CD4-positive, alpha-beta T cell (primary cell): Measurements from ENCODE around the gene NHS. TPM values are rescaled to one million over a fixed set of nuclear protein-coding genes. Genes with fewer than 3 reads are reported as not detected.

ENCODE experiments used
- ATAC-seq: fragments of 200-7000 bp; cut with Tn5 transposase; one replicate; pipeline ENCODE4 v1.10.0; 2022; ENCODE audit warnings: mild to moderate bottlenecking; ENCODE audit not compliant: poor library complexity
- CTCF ChIA-PET: fragments of 350-600 bp; sonication (Branson Sonifier 250); formaldehyde crosslinking; loops from one replicate; lab custom pipeline; 2021; ENCODE audit warnings: antibody characterized with exemption, inconsistent platforms; lab: Charles Lee
- POLR2A ChIA-PET: fragments of 350-600 bp; sonication (Branson Sonifier 250); formaldehyde crosslinking; loops from one replicate; lab custom pipeline; 2021; ENCODE audit warnings: antibody characterized with exemption, inconsistent platforms; lab: Charles Lee
- DNase-seq, 14 experiments: peaks; one replicate each; pipeline ENCODE4 v3.0.0-alpha.2; 2013 to 2020; ENCODE audit warnings: mixed read lengths in 2 of 14
- H3K27ac ChIP-seq, 2 donors: one replicate each; pipeline versions ENCODE4 v1.5.1 to v1.7.0; 2013; ENCODE audit warnings: low read length in 2 of 2, low read depth in 1 of 2, mild to moderate bottlenecking in 1 of 2
- H3K27me3 ChIP-seq, 2 experiments: 1 replicate in 1 of 2; 2 replicates in 1 of 2; pipeline versions ENCODE4 v1.6.1 to v1.7.0; 2013; ENCODE audit warnings: low read length in 2 of 2, control low read depth in 1 of 2, mild to moderate bottlenecking in 1 of 2, moderate library complexity in 1 of 2; ENCODE audit not compliant: insufficient read depth in 2 of 2, control insufficient read depth in 1 of 2
- H3K36me3 ChIP-seq: one replicate; pipeline ENCODE4 v1.6.1; 2013; ENCODE audit warnings: low read length, control low read depth; ENCODE audit not compliant: insufficient read depth
- H3K4me1 ChIP-seq: one replicate; pipeline ENCODE4 v1.6.1; 2013; ENCODE audit warnings: low read length, control low read depth; ENCODE audit not compliant: insufficient read depth
- H3K4me3 ChIP-seq: one replicate; pipeline ENCODE4 v1.5.1; 2013; ENCODE audit warnings: mild to moderate bottlenecking, low read length, moderate library complexity
- H3K9me3 ChIP-seq, 2 experiments: 1 replicate in 1 of 2; 2 replicates in 1 of 2; pipeline versions ENCODE4 v1.6.1 to v1.7.0; 2013; ENCODE audit warnings: low read length in 2 of 2, mild to moderate bottlenecking in 2 of 2, control low read depth in 1 of 2, moderate library complexity in 1 of 2; ENCODE audit not compliant: control insufficient read depth in 1 of 2, insufficient read depth in 1 of 2
- H3K27ac Mint-ChIP-seq: one replicate; pipeline ENCODE4 v1.8.0; 2020; ENCODE audit warnings: mixed read lengths
- H3K27me3 Mint-ChIP-seq: one replicate; pipeline ENCODE4 v1.8.0; 2021; ENCODE audit warnings: mixed read lengths
- H3K36me3 Mint-ChIP-seq: one replicate; pipeline ENCODE4 v1.8.0; 2021; ENCODE audit warnings: low read depth, mixed read lengths
- H3K4me1 Mint-ChIP-seq: one replicate; pipeline ENCODE4 v1.8.0; 2021; ENCODE audit warnings: low read depth, mixed read lengths
- H3K4me3 Mint-ChIP-seq: one replicate; pipeline ENCODE4 v1.8.0; 2020; ENCODE audit warnings: mild to moderate bottlenecking, mixed read lengths
- H3K9me3 Mint-ChIP-seq: one replicate; pipeline ENCODE4 v1.8.0; 2020; ENCODE audit warnings: mixed read lengths
- CTCF ChIP-seq: fragments of 200-600 bp; IDR thresholded peaks from one replicate; pipeline ENCODE4 v1.8.0; 2022; ENCODE audit warnings: antibody characterized with exemption, mild to moderate bottlenecking
- intact Hi-C, 2 experiments: fragments of 100-400 bp; cut with DNase I in 1 of 2; cut with micrococcal nuclease in 1 of 2; formaldehyde crosslinking; loops; one replicate each; pipeline versions ENCODE4 v1.15.1 to v1.9.0; 2023 to 2025; cut with DNase I, micrococcal nuclease
- total RNA-seq, 174 experiments: library from RNA in 2 of 174; stranded (reverse) in 2 of 174; gene quantifications; one replicate each; pipeline ENCODE4 v1.2.3 and lab custom pipeline; 2021 to 2026

Gene NHS
- total RNA-seq, 2 experiments from 2014 or later, result 0.36 to 0.53 TPM

- no peak overlapping the region for H3K4me3 Mint-ChIP-seq
- H3K27me3 Mint-ChIP-seq, result peaks cover 20% of the 10 kb centered on the region
- no peaks in the 10 kb centered on the region for H3K36me3 Mint-ChIP-seq
- no peaks in the 10 kb centered on the region for H3K36me3 ChIP-seq
- H3K9me3 ChIP-seq, result no peaks in the 10 kb centered on the region
- H3K27ac ChIP-seq, result no peak overlapping the region
- H3K27ac Mint-ChIP-seq, result no peak overlapping the region
- H3K27me3 ChIP-seq, result no peaks in the 10 kb centered on the region
- H3K4me1 ChIP-seq, result no peaks in the 10 kb centered on the region
- ATAC-seq (no peak), DNase-seq (no peak)
- POLR2A ChIA-PET, result no interaction called here
- intact Hi-C loops, result no loop called here
- no peak for TF ChIP-seq CTCF
- H3K9me3 Mint-ChIP-seq, result no peaks in the 10 kb centered on the region
- no peak overlapping the region for H3K4me3 ChIP-seq
- CTCF ChIA-PET, result no interaction called here
- H3K4me1 Mint-ChIP-seq, result no peaks in the 10 kb centered on the region
Observed at GRCh38 chrX:17579026-17579425, 204.0 kb downstream of the NHS start.

- Mint-ChIP-seq H3K4me1 (no peaks in the 10 kb centered on the region), H3K36me3 (no peaks in the 10 kb centered on the region), H3K27ac (no peak overlapping the region), H3K27me3 (peaks cover 15% of the 10 kb centered on the region), H3K4me3 (no peak overlapping the region), H3K9me3 (no peaks in the 10 kb centered on the region)
- DNase-seq (no peak), ATAC-seq (no peak)
- H3K36me3 ChIP-seq, result no peaks in the 10 kb centered on the region
- H3K27me3 ChIP-seq, result no peaks in the 10 kb centered on the region
- intact Hi-C loops, result no loop called here
- H3K9me3 ChIP-seq, result no peaks in the 10 kb centered on the region
- ChIA-PET POLR2A (no interaction called here), CTCF (no interaction called here)
- H3K27ac ChIP-seq, result no peak overlapping the region
- no peaks in the 10 kb centered on the region for H3K4me1 ChIP-seq
- TF ChIP-seq CTCF, result no peak
- H3K4me3 ChIP-seq, result no peak overlapping the region
Observed at GRCh38 chrX:17580539-17581152, 205.6 kb downstream of the NHS start.

- intact Hi-C loops, result no loop called here
- no peak for ATAC-seq
- no peaks in the 10 kb centered on the region for H3K4me1 Mint-ChIP-seq
Observed at GRCh38 chrX:17581641-17582040, 206.6 kb downstream of the NHS start.

More at GRCh38 chrX:17581641-17582040, 206.6 kb downstream of the NHS start:
- H3K4me1 ChIP-seq, result no peaks in the 10 kb centered on the region
- ChIA-PET POLR2A (no interaction called here), CTCF (no interaction called here)
- no peak for TF ChIP-seq CTCF
- DNase-seq, result no peak
- no peak overlapping the region for H3K4me3 ChIP-seq
- H3K4me3 Mint-ChIP-seq, result no peak overlapping the region
- no peaks in the 10 kb centered on the region for H3K36me3 Mint-ChIP-seq
- peaks cover 8% of the 10 kb centered on the region for H3K27me3 Mint-ChIP-seq
- H3K9me3 ChIP-seq, result no peaks in the 10 kb centered on the region
- no peak overlapping the region for H3K27ac ChIP-seq
- no peaks in the 10 kb centered on the region for H3K36me3 ChIP-seq
- H3K27ac Mint-ChIP-seq, result no peak overlapping the region
- no peaks in the 10 kb centered on the region for H3K9me3 Mint-ChIP-seq
- H3K27me3 ChIP-seq, result no peaks in the 10 kb centered on the region
